ENCODE results near the gene GHRL.

Gene GHRL

GRCh38 chr3:10294030-10294586, 1.4 kb upstream of the GHRL start:
- no peak for DNase-seq

- DNase-seq: no peak
Observed at GRCh38 chr3:10291641-10292040, 1.1 kb downstream of the GHRL start.

- no peak for DNase-seq
Observed at GRCh38 chr3:10290481-10291176, 2.1 kb downstream of the GHRL start.

DNA sequence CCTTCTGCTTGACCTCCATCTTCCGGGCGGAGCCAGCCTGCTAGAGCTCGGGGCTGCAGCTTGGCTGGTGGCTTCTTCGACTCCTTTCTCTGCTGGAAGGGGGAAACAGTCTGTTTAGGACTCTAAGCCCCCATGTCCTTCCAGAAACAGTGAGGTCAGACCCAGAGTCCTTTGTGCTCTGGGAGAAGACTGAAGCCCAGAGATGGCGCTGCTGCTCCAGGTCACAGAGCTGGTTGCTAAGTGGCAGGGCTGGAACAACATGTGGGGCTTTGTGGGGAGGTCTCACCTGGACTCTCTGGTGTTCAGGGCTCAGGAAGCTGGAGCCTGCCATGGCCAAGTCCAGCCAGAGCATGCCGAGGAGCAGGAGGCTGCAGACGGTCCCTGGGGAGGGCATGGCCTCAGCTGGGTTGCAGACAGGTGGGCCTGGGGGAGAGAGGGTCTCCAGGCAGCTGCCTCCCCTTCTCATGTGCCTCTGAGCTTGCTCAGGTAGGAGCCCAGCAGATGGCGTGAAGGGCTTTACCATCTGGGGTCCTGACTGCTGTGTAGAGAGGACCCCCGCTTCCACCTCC, 2.9 kb downstream of the GHRL start:
- no peak for DNase-seq

- DNase-seq: no peak
Observed at GRCh38 chr3:10289077-10289476, 3.7 kb downstream of the GHRL start.

DNA sequence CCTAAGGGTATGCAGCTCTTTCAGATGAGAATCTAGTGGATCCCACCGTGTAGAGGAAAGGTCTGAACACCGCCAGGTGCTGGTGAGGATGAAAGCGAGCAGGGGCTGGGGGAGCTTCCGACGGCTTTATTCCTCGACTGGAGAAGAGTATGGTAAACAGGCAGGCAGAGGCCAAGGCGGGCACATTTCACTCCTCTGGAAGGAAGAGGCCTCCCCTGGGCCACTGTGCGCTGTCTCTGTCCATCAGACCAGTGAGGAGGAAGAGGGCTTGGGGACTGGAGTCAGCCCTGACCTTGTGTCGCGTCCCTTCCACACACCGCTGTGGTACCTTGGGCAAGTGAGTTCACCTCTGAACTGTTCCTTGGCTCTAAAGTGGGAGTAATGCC, 4.2 kb downstream of the GHRL start:
- DNase-seq: no peak

GRCh38 chr3:10287936-10288574, 4.7 kb downstream of the GHRL start:
- DNase-seq: no peak

DNA sequence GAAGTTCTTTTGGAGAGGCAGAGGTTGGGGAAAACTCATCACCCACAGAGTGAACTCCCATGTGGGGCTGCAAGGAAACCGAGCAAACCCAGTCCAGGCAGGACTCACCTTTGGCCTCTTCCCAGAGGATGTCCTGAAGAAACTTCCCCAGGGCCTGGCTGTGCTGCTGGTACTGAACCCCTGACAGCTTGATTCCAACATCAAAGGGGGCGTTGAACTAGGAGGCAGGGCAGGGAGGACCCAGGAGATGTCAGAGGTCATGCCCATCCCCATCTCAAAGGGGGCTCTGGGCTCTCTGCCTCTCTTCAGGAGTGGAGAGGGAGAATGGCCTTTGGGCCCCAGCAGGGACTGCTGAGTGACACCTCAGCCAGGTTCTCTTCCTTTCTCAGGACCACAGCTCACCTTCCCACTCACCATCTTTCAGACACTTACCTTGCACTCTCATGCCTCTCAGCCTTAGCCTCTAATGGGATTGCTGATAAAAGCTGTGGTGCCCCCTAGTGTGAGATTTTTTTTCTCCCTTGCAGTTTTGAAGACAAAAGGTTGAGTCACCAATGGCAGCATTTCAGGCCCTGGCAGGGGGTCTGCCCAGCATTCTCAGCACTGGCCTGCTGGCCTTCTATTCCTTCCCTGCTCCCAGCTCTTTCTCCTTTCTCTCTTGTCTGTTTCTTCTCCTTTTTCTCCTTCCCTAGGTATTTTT, 6.0 kb downstream of the GHRL start:
- peak in 1 of 2 donors; percentile 63 for DNase-seq

- no peak for DNase-seq
Observed at GRCh38 chr3:10286133-10286524, 6.6 kb downstream of the GHRL start.

DNA sequence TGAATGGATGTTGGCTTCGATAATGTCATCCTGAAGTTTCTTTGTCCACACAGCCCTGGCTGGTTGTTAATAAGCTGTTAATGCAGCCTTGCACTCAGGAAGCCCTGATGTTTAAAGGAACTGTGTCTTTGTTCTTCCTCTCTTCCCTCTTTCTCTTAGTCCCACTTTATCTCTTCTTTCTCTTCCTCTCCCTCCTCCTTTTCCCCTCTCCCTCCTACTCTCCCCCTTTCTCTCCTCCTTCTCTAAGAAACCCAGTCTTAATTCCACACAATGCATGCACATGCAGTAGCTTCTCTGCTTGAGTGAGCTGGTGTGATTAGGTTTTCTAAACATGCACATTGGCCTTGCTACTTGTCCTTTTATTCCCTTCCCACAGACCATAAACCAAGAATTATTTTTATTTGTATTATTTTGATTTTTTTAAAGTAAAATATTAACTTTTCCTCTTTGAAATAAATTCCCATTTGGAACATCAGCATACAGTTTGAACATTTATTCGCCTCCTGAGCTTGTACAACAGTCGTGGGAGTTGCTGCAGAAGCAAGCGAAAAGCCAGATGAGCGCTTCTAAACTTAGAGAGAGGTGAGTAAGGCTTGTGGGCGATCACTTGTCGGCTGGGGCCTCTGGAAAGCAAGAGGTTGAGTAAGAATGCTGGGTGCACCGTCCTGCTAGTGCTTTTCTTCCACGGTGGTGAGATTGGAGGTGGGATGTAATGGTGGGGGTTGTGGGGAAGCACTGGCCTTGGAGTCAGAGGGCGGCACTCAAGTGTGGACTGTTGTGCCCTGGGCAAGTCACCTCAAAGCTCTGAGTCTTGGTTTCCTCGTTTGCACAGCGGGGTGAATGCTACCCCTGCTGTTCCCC, 7.2 kb downstream of the GHRL start:
- DNase-seq: no peak

DNA sequence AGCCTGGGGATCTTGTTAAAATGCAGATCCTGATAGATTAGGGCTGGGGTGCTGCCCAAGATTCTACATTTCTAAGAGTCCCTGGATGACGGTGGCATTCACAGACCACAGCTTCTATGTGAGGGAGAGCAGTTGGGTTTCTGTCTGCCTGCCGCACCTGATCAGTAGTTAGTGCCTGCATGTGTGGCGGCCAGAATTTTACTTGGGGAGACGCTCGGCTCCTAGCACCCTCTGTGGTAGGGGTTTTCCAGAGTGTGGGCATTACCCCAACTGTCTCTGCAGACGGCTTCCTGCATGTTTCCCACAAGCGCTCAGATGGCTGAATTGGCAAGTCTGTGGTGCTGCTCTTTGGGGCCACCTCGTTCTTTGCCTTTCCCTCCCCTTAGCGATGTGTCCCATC, 8.3 kb downstream of the GHRL start:
- peak; percentile 48 for DNase-seq

DNA sequence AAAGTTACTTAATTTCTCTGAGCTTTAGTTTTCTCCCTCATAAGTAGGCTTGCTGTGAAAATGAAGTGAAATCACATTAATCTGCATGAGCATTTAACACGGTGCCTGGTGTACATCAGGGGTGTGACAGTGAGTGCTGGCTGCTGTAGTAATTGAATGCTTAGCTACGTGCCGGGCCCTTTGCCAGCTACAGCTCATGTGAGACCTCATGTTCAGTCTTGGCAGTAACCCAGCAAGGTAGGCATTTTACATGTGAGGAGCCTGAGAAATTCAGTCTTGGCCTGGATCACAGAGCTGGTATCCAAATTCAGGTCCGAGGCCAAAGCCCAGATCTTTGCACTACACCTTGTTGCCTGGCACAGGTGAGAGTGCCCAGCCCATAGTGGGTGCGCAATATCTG, 9.1 kb downstream of the GHRL start:
- DNase-seq: no peak

DNA sequence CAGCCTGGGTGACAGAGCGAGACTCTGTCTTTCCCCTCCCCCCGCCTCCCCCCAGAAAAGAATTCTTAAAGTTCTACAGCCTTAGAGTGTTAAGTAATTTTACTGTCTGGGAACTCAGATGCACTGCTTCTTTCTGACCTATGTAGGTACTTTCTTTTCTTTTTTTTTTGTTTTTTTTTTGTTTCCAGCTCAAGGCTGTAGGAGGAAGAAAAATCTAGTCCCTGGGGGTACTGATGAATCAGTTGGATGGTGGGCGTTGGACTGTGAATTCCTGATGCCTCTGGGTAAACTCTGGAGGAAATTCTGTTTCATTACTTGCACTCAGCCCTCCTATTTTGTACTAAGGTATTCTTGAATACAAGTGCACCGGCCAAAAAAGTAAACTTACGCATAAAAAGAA, 10.8 kb downstream of the GHRL start:
- peak in 1 of 2 donors; percentile 22 for DNase-seq

- DNase-seq: no peak
Observed at GRCh38 chr3:10280571-10280970, 12.2 kb downstream of the GHRL start.

GRCh38 chr3:10280177-10280529, 12.6 kb downstream of the GHRL start:
- DNase-seq: peak in 1 of 2 donors; percentile 16

GRCh38 chr3:10279384-10280176, 13.2 kb downstream of the GHRL start:
- no peak for DNase-seq

GRCh38 chr3:10278501-10278900, 14.2 kb downstream of the GHRL start:
- DNase-seq: no peak

- no peak for DNase-seq
Observed at GRCh38 chr3:10277115-10277625, 15.6 kb downstream of the GHRL start.

DNA sequence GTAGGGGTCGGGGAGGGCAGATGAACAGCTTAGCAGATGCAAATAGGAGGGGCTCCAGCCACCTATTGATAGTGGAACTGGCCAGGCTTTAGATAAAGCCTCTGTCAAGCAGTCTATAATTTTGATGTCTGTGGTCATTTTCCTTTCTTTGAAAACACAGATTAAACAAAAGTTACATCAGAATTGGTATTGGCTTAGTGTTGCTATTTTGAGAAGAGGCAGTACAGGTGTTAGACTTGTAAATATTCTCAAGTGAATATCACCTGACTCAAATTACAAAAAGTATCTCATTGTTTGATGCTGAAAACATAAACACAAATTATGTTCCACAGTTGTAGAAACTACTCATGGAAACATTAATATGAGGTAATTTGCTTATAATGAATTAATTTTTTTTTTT, 18.1 kb downstream of the GHRL start:
- no peak for DNase-seq

- DNase-seq: no peak
Observed at GRCh38 chr3:10273702-10274305, 18.9 kb downstream of the GHRL start.

- no peak for DNase-seq
Observed at GRCh38 chr3:10272977-10273376, 19.8 kb downstream of the GHRL start.
